COLO668 (cell line): ENCODE results near the gene MRPS22.
"Not testable (repeated sequence)": the region's sequence is repeated elsewhere in the genome, so short reads cannot be mapped to it uniquely, and the experiment has no call there.

Source experiments
- DNase-seq: peaks from one replicate; lab custom pipeline; 2025; ENCODE audit not compliant: unreplicated experiment; lab: John Stamatoyannopoulos, UW

Gene MRPS22

DNA sequence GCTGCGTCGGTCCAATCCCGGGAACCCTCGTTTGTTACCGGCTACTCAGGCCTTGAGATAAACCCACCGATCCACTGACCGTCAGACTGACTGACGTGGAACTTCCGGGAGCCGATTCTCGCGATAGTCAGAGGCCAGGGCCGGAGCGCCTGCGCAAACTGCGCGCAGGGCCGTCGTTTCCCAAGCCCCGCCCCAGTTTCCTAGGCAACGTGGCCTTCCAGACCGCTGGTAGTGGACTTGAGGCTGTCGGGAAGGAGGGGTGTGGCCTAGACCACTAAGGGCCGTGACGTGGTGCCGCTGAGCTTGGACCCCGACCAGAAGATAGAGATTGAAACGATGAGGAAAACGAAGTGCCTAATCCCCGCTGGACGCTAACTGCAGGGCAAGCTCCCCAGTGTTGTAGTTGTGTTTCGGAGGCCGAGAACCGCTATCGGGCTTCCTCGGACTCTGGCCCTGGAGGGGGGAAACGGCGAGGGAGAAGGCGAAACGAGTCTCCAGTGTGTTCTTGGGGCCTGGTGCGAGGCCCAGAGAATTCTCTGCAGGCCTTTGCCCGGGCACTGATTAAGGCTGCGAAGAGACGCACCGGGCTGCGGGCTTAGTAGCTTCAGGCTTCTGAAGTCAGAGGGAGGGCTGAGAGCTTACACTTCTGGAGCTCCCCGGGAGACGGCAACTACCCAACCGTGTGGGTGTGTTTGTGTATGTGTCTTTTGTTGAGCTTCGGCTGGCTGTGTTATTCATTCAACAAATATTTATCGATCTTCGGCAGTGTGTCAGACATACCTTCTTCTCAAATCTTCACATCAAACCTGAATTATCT, 45.9 kb downstream of the MRPS22 start, which contains the start of gene COPB2:
COPB2 (minus strand) TSS at position 96 of the 817 bp plus-strand sequence. CDS start 97 bp downstream, outside the sequence.
- DNase-seq = peak; percentile 96

DNA sequence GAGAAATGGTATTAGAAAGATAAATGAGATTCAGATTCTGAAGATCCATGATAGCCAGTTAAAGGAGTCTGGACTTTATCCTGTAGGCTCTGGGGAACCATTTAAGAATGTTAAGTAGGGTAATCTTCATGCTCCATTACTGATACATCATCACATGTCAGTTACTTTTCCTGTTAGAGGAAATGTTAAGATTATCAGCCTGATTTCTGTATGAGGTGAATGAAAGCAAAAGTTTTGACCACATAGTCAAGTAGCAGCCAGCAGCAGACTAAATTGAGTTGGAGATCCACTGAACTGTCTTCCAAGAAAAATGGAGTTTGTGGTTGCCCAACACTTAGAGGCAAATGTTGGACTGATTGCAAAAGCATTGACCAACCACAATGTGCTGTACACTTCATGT, 50.3 kb downstream of the MRPS22 start:
- DNase-seq = no peak

DNA sequence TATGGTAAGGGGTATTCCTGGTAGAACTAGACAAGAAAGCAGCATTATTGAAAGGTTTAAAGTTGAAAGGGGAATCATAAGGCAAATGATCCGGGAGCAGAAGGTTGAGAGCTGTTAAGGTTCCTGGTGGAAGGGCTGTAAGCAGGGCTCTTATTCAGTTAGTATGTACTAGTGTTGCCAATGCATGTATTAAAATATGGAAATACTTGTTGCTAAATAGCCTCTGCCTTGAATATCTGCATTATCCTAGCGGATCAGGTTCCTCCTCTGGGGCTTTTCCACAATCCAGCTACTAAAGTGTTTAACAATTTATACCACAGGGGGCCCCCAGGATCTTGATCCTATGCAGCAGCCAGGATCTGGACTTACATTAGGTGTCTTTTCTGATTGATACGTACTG, 52.9 kb downstream of the MRPS22 start:
- DNase-seq = no peak

DNA sequence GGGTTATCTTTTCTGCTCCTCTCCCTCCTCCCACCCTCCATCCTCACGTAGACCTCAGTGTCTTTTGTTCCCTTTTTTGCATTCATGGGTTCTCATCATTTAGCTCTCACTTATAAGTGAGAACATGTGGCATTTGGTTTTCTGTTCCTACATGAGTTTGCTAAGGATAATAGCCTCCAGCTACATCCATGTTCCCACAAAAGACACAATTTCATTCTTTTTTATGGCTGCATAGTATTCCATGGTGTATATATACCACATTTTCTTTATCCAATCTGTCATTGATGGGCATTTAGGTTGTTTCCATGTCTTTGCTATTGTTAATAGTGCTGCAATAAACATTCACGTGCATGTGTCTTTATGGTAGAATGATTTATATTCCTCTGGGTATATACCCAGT, 57.3 kb downstream of the MRPS22 start:
- DNase-seq = not testable (repeated sequence)
